Mesothelial cell of epicardium (in vitro differentiated cells): Measurements from ENCODE around the gene TSPAN18. TPM values are rescaled to one million over a fixed set of nuclear protein-coding genes. Genes with fewer than 3 reads are reported as not detected.

Experiments
- DNase-seq, 2 experiments: peaks; one replicate each; pipeline ENCODE4 v3.0.0; 2021; ENCODE audit warnings: low spot score in 2 of 2; ENCODE audit not compliant: unreplicated experiment in 2 of 2
- H3K27ac Mint-ChIP-seq: 2 replicates; pipeline ENCODE4 v1.8.0; 2021; ENCODE audit warnings: mixed read lengths
- H3K27me3 Mint-ChIP-seq: 2 replicates; pipeline ENCODE4 v1.8.0; 2021; ENCODE audit warnings: low read depth, mixed read lengths
- H3K36me3 Mint-ChIP-seq: 2 replicates; pipeline ENCODE4 v1.8.0; 2021; ENCODE audit warnings: mixed read lengths
- H3K4me1 Mint-ChIP-seq: 2 replicates; pipeline ENCODE4 v1.8.0; 2021; ENCODE audit warnings: mixed read lengths
- H3K4me3 Mint-ChIP-seq: 2 replicates; pipeline ENCODE4 v1.8.0; 2021; ENCODE audit warnings: mild to moderate bottlenecking, moderate library complexity, mixed read lengths
- H3K9me3 Mint-ChIP-seq: 2 replicates; pipeline ENCODE4 v1.8.0; 2021; ENCODE audit warnings: mixed read lengths
- total RNA-seq: library from RNA; stranded (reverse); gene quantifications from 3 replicates; pipeline ENCODE4 v1.2.1, GENCODE V29; 2021
- TF ChIP-seq, protein P1 (sequence below): fragments of 200-600 bp; sonication (generic); IDR thresholded peaks from one replicate; pipeline ENCODE4 v1.5.0; 2021; ENCODE audit warnings: antibody characterized with exemption; ENCODE audit not compliant: unreplicated experiment

Gene TSPAN18
- total RNA-seq, 1 donor from 2014 or later: 47.4 TPM

DNA sequence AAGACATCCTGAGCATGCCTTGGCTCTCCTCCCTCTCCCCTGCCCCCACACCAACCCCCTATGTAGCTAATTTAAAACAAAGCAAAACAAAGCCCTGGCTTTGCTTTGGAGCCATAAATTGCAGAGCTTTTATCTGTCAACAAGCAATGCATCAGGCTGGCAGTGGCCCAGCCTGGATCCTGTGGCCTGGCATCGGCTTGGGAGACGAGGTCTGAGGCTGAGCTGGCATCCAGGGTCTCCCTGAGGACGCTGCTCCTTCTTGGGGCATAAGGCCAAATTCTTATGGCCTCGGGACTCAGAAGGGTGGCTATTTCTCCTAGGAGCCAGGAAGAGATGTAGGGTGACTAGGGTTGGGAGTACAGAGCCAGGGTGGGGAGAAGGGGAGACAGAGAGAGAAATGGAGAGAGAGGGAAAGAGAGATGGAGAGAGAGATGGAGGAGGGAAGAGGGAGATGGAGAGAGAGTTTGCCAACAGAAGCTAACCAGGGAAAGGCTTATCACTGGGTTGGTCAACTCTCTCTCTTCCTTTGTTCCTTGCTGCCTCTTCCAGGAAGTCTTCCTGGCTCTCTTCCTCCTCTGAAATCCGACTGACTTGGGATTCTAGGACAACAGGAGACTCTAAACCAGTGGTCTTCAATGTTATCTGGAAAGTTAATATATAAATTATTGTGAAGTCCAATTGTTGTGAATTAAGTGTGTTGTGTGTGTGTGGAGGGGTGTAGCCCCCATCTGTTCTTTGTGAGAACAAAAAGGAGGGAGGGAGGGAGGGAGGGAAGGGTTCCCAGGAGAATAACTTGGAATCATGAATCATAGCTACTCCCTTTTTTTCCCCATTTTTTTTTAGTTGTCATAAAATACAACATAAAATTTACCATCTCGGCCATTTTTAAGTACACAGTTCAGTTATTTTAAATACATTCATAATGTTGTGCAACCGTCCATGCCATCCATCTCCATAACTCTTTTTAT, 29.1 kb downstream of the TSPAN18 start:
- H3K27ac Mint-ChIP-seq: peak overlapping the region; percentile 51
- peaks cover 9% of the 10 kb centered on the region for H3K9me3 Mint-ChIP-seq
- TF ChIP-seq, protein P1, sequence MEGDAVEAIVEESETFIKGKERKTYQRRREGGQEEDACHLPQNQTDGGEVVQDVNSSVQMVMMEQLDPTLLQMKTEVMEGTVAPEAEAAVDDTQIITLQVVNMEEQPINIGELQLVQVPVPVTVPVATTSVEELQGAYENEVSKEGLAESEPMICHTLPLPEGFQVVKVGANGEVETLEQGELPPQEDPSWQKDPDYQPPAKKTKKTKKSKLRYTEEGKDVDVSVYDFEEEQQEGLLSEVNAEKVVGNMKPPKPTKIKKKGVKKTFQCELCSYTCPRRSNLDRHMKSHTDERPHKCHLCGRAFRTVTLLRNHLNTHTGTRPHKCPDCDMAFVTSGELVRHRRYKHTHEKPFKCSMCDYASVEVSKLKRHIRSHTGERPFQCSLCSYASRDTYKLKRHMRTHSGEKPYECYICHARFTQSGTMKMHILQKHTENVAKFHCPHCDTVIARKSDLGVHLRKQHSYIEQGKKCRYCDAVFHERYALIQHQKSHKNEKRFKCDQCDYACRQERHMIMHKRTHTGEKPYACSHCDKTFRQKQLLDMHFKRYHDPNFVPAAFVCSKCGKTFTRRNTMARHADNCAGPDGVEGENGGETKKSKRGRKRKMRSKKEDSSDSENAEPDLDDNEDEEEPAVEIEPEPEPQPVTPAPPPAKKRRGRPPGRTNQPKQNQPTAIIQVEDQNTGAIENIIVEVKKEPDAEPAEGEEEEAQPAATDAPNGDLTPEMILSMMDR: no peak
- no peak overlapping the region for H3K4me3 Mint-ChIP-seq
- no peaks in the 10 kb centered on the region for H3K36me3 Mint-ChIP-seq
- no peak for DNase-seq
- H3K4me1 Mint-ChIP-seq: peaks cover 35% of the 10 kb centered on the region
- peaks cover 8% of the 10 kb centered on the region for H3K27me3 Mint-ChIP-seq

DNA sequence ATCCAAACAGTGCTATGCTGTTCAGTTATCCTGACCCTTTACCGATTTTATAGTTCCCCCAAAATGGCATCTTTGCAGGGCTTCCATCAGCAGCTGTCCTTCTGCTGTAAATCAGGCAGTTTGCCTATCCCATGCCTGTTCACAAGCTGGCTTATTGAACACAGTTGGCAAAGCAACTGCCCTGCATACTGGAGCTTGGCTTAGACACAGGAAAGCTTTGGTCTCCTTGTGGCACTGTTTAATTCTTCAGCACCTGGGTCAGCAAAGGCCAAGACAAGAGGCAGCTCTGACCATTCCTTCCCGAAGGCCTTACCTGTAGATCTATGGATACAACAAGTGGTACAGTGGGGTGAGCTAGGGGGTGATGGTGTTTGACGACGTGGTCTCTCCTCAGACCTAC, 32.2 kb downstream of the TSPAN18 start:
- Mint-ChIP-seq H3K4me3 (no peak overlapping the region), H3K27me3 (no peaks in the 10 kb centered on the region), H3K36me3 (no peaks in the 10 kb centered on the region), H3K9me3 (peaks cover 9% of the 10 kb centered on the region), H3K4me1 (peaks cover 42% of the 10 kb centered on the region), H3K27ac (no peak overlapping the region)
- DNase-seq: peak in 1 of 2 experiments; percentile 21
- TF ChIP-seq, protein P1: no peak

DNA sequence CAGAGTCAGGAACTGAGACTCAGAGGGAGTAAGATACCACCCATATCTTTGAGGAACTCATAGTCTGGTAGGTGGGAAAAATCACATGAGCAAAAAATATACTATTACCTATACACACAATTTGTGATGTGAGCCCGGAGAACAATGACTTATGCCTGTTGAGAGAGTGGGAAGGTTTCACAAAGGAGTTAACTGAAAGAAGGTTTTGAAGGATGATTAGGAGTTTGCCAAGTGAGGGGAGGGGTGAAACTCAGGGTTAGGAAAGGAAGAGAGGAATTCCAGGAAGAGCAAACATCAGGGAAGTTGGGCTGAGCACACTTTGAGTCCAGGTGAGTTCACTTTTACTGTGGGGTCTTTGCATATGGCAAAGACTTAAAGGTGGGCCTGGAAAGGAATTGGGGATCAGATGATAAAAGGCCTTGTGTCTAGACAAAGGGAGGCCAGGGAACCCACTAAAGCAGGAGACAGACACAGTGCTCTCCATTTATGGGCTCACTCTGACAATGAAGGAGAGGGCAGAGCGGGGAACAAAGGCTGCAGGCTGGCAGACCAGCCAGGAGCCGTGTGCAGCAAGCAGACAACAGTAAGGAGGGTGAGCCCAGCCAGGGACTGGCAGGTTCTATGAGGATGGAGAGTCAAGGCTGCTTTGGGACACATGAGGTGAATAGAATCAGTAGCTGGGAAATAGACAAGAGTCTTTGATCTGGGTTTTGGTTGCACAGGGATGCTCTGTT, 33.1 kb downstream of the TSPAN18 start:
- Mint-ChIP-seq H3K9me3 (peaks cover 9% of the 10 kb centered on the region), H3K36me3 (no peaks in the 10 kb centered on the region), H3K27ac (peak overlapping the region; percentile 2), H3K4me3 (no peak overlapping the region), H3K4me1 (peaks cover 35% of the 10 kb centered on the region), H3K27me3 (no peaks in the 10 kb centered on the region)
- TF ChIP-seq, protein P1: no peak
- peak in 1 of 2 experiments; percentile 16 for DNase-seq

DNA sequence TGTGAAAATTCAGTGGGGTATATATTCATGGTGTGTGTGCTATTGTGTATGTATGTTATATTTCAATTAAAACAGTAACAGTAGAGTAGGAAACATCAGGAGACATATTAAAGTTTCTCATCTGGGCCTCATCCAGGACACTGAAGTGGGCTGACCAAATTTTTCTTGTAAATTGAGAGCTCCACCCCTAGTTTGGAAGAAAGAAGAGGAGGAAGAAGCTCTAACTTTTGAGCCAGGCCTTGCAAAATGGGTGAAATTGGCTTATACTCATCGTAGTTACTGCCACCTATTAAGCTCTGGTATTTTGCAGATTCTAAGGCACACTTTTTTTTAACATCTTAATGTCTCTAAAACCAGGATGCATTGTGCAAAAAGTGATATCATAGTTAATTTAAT, 33.7 kb downstream of the TSPAN18 start:
- no peaks in the 10 kb centered on the region for H3K27me3 Mint-ChIP-seq
- TF ChIP-seq, protein P1: no peak
- H3K36me3 Mint-ChIP-seq: no peaks in the 10 kb centered on the region
- no peak for DNase-seq
- H3K9me3 Mint-ChIP-seq: peaks cover 9% of the 10 kb centered on the region
- H3K4me3 Mint-ChIP-seq: no peak overlapping the region
- H3K27ac Mint-ChIP-seq: peak overlapping the region; percentile 2
- H3K4me1 Mint-ChIP-seq: peaks cover 32% of the 10 kb centered on the region

DNA sequence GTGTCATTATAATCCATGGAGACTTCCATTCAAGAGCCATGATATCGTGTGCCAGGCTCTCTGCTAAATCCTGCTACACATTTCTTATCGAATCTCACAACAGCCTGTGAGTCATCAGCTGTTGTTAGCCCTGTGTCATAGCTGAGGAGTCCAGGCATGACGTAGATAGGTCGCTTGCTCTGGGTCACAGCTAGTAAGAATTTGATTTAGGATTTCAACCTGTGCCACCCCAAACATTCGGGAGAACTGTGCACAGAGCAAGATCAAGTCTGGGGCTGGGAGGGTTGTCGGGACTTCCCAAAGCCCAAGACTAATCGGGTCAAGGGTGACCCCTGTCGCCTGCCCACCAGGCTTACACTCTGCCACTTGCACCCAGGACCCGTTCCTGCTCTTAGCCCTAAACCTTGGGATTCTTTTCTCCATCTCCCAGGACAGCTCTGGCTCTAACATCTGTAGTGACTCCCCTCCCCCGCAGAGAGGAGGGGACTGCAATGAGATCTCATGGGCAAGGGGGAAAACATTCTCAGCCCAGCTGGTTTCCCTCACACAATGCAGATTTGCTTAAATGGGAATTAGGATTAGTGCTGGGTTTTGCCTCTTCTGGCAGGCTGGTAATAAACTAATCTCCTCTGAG, 34.3 kb downstream of the TSPAN18 start:
- Mint-ChIP-seq H3K27me3 (no peaks in the 10 kb centered on the region), H3K27ac (peak overlapping the region; percentile 81), H3K4me3 (no peak overlapping the region), H3K36me3 (no peaks in the 10 kb centered on the region), H3K9me3 (peaks cover 9% of the 10 kb centered on the region), H3K4me1 (peaks cover 29% of the 10 kb centered on the region)
- TF ChIP-seq, protein P1: no peak
- DNase-seq: peak in 1 of 2 experiments; percentile 38
